HG02571 (cell line): ENCODE measurements around the gene OR2M3.
"Not testable (repeated sequence)": the region's sequence is repeated elsewhere in the genome, so short reads cannot be mapped to it uniquely, and the experiment has no call there.

Experiments used
- ATAC-seq: cut with Tn5 transposase; IDR thresholded peaks from one replicate; pipeline ENCODE4 v1.9.1; 2021; ENCODE audit warnings: mild to moderate bottlenecking, moderate library complexity; ENCODE audit not compliant: unreplicated experiment

The OR2M3 gene

DNA sequence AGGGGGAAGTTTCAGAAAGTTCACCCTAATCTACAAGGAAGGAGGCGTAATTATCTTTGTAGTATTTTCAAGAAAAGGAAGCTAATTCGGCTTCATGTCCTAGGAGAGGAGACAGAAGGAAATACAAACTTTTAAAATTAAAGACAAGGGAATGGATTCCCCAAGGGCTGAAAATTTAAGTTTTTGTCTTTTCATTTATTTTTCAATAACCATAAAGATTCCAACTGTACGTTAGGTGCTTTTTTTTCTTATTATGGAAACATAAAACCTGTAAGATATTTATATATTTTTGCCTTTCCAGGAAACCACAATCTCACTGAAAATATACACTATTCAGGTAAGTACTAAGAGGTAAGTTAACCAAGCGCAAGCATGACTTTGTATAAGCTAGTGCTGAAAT, at the start of gene OR2M3:
TSS of gene OR2M3 (plus strand) at position 301 of the 400 bp plus-strand sequence. CDS start 5,803 bp downstream, outside the sequence.
- no peak for ATAC-seq

DNA sequence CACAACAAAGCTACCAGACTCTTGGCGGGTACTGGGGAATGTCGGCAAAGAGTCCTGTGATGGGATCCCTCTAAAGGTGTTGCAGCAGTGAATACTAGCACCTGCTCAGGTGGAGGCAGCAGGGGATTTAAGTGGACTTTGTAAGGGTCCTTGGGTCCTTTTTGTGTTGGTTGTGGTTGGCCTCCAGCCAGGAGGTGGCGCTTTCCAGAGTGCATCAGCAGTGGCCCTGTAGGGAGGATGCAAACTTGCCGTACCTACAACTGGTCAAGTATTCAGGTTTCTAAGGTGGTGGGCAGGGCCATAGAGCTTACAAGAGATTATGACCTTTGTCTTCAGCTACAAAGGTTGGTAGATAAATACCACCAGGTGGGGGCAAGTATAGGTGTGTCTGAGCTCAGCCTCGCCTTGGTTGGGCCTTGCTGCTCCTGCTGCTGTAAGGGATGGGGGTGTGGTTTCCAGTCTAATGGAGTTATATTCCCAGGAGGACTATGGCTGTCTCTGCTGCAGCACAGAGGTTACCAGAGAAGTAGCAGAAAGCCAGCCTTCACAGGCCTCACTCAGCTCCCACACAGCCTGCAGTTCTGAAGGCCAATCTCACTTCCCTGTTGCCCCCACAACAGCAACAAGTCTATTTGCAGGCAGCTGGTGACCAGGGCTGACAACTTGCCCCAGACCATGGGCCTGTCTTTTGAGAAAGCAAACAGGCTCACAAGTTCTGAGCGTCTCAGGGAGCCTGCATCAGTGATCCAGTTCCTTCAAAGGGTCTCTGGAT, 44.8 kb upstream of the OR2M3 start:
- ATAC-seq: no peak

GRCh38 chr1:248155927-248156326, 41.1 kb upstream of the OR2M3 start:
- no peak for ATAC-seq

GRCh38 chr1:248158758-248159157, 38.3 kb upstream of the OR2M3 start:
- no peak for ATAC-seq

DNA sequence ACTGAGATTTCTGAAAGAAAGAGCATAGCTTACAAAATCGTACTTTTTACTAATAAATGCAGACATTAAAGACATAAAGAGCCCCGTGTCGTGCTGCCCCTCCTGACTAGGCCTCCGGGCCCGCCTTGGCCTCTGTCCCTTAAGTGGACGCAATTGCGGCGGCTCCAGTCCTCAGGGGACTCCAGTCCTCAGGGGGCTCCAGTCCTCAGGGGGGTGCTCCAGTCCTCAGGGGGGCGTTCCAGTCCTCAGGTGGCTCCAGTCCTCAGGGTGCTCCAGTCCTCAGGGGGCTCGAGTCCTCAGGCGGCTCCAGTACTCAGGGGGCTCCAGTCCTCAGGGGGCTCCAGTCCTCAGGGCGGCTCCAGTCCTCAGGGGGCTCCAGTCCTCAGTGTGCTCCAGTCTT, 33.0 kb upstream of the OR2M3 start:
- no peak for ATAC-seq

DNA sequence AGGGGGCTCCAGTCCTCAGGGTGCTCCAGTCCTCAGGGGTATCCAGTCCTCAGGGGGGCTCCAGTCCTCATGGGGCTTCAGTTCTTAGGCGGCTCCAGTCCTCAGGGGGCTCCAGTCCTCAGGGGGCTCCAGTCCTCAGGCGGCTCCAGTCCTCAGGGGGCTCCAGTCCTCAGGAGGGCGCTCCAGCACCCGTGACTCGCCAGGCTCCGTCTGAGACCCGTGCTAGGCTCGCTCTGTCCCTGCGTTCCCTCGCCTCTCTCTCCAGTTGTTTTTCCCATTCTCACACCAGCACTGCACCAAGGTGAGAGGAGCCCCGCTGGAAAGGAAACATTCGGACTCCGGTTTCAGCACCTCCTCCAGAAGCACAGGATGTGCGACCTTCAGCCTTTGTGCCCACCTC, 31.9 kb upstream of the OR2M3 start:
- ATAC-seq: no peak

DNA sequence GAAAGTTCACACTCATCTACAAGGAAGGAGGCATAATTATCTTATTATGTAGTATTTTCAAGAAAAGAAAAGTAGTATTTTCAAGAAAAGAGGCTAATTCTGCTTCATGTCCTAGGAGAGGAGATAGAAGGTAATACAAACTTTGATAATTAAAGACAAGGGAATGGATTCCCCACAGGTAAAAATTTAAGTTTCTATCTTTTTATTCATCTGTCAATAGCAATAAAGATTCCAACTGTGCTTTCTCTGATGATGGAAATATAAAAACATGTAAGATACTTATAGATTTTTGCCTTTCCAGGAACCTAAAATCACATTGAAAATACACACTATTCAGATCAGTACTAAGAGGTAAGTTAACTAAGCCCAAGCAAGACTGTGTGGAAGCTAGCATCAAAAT, 22.5 kb upstream of the OR2M3 start, which contains the start of gene OR2M2:
TSS of gene OR2M2 (plus strand) at position 301 of the 400 bp plus-strand sequence. CDS start 5,165 bp downstream, outside the sequence.
- ATAC-seq: no peak

DNA sequence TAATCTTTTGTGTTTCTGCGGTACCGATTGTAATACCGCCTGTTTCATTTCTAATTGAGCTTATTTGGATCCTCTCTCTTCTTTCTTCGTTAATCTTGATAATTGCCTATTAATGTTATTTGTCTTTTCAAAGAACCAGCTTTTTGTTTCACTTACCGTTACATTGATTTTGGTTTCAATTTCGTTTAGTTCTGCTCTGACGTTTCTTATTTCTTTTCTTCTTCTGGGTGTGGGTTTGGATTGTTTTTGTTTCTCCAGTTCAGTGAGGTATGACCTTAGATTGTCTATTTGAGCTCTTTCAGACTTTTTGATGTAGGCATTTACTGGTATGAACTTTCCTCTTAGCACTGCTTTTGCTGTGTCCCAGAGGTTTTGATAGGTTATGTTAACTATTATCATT, 13.1 kb upstream of the OR2M3 start:
- ATAC-seq: no peak

DNA sequence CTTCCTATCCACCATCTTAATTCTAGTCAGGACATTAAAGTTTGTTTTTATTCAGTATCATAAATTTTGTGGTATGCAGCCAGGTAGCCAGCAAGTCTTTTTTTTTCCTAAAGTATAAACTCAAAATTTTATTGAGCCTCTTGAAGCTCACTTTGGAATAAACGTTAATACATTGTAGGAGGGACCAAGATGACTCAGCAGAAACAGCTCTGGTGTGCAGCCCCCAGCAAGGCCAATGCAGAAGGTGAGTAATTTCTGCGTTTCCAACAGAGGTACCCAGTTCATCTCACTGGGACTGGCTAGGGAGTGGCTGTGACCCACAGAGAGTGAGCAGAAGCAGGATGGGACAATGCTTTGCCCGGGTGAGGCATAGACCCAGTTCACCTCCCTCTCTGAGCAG, 9.7 kb upstream of the OR2M3 start:
- no peak for ATAC-seq

DNA sequence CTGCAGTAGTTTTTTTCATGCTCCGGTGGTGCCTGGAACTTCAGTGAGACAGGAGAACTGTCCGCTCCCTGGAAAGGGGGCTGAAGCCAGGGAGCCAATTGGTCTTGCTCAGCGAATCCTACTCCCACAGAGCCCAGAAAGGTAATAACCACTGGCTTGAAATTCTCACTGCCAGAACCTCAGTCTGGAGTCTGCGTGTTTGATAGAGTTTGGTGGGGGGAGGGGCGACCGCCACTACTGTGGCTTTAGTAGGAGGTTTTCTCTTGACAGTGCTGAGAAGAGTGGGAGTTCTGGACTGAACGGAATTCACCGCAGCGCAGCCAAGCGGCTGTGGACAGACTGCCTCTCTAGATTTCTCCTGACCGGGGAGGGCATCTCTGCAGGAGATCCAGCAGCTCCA, 8.0 kb upstream of the OR2M3 start:
- ATAC-seq: no peak

DNA sequence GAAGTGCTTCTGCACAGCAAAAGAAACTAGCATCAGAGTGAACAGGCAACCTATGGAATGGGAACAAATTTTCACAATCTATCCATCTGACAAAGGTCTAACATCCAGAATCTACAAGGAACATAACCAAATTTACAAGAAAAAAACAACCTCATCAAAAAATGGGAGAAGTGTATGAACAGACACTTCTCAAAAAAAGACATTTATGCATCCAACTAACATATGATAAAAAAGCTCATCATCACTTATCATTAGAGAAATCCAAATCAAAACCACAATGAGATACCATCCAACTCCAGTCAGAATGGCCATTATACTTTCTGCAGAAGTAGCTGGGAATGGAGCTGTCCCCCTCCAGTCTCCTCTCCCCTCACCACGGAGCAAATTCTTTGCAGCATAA, 2.9 kb upstream of the OR2M3 start:
- no peak for ATAC-seq

GRCh38 chr1:248215880-248216279, 18.8 kb downstream of the OR2M3 start:
- ATAC-seq: no peak

DNA sequence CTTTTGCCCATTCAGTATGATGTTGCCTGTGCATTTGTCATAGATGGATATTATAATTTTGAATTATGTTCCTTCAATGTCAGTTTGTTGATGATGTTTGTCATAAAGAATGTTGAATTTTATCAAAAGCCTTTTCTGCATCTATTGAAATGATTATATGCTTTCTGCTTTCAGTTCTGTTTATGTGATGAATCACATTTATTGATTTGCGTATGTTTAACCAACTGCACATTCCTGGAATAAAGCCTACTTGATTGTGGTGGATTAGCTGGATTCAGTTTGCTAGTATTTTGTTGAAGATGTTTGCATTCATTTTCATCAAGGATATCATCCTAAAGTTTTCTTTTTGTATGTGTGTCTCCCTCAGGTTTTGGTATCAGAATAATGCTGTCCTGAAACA, 28.5 kb downstream of the OR2M3 start:
- no peak for ATAC-seq

DNA sequence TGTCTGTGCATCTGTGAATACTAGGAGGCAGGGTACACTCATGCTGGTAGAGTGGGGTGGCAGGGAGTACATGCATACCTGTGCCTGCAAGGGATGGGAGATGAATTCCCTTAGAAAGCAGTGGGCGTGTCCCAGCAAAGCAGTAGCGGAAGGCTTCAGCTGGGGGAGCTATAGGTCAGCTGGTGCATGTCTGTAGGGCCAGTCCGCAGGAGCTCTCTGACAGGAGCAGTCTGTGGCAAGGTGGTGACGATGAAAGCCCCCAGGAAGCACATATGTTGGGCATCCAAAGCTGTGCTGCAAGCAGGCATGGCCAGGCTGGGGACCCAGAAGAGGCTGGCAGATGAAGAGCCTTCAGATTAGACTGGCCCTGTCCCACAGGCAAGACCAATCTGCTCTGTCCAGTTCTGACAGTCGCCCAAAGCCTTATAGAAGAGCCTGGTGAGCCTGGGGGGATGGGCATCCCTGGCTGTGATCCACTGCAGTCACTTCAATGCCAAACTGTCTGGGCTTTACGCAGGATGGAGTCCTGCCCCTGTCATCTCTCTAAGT, 32.4 kb downstream of the OR2M3 start:
- ATAC-seq: no peak

DNA sequence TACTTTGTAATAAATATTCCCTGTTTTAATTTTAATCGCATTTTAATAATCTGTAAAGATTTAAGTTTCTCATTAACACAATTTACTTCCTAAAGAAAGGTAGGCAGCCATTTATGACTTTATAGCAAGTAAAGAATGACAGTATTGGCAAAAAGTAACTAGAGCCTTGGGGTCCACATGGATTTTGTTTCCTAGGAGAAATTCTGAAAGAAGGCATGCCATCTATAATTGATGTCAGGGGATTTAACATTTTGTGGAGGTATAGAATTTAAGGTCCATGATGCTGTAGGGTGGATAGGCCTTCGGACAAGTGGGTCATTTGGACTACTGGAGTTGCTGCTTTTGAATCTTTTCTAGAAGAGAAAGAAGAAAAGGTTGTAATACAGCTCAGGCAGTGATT, 34.1 kb downstream of the OR2M3 start, which contains the start of gene OR2M4:
TSS of gene OR2M4 (plus strand) at position 301 of the 400 bp plus-strand sequence. CDS start 7,512 bp downstream, outside the sequence.
- ATAC-seq: no peak

DNA sequence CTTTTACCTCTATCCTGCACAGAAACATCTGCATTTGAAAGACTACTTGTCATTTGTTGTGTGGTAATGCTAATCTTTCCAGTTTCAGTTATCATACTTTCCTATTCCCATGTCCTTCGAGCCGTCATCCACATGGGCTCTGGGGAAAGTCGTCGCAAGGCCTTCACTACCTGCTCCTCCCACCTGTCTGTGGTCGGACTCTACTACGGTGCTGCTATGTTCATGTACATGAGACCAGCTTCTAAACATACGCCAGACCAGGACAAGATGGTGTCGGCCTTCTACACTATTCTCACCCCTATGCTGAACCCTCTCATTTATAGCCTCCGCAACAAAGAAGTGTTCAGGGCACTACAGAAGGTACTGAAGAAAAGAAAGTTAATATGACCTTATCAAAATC, 42.4 kb downstream of the OR2M3 start:
- ATAC-seq: no peak

GRCh38 chr1:248243204-248243603, 46.1 kb downstream of the OR2M3 start:
- peak; percentile 79 for ATAC-seq

- not testable (repeated sequence) for ATAC-seq
Observed at GRCh38 chr1:248259309-248259708, 62.2 kb downstream of the OR2M3 start.
